ENCODE results near the gene FGD2. TPM values are rescaled to one million over a fixed set of nuclear protein-coding genes. Genes with fewer than 3 reads are reported as not detected.
"Not testable (repeated sequence)": the region's sequence is repeated elsewhere in the genome, so short reads cannot be mapped to it uniquely, and the experiment has no call there.

Gene FGD2
- total RNA-seq, 1 experiment from 2014 or later = not detected

GRCh38 chr6:37057678-37058077, 52.2 kb downstream of the FGD2 start:
- no peak for DNase-seq (ENCODE audit: low spot score)

GRCh38 chr6:37058084-37058586, 52.7 kb downstream of the FGD2 start:
- DNase-seq (ENCODE audit: low spot score) = peak; percentile 44

- not testable (repeated sequence) for DNase-seq (ENCODE audit: low spot score)
Measured at GRCh38 chr6:37058984-37059343, 53.5 kb downstream of the FGD2 start.

- peak; percentile 97 for DNase-seq (ENCODE audit: low spot score)
Measured at GRCh38 chr6:37059344-37060194, 54.1 kb downstream of the FGD2 start.

GRCh38 chr6:37060195-37060559, 54.7 kb downstream of the FGD2 start:
- DNase-seq (ENCODE audit: low spot score) = no peak

- no peak for DNase-seq (ENCODE audit: low spot score)
Measured at GRCh38 chr6:37061157-37061804, 55.8 kb downstream of the FGD2 start.

- no peak for DNase-seq (ENCODE audit: low spot score)
Measured at GRCh38 chr6:37062424-37062823, 57.0 kb downstream of the FGD2 start.

GRCh38 chr6:37068356-37069270, 63.2 kb downstream of the FGD2 start:
- DNase-seq (ENCODE audit: low spot score) = no peak

GRCh38 chr6:37069639-37070038, 64.2 kb downstream of the FGD2 start:
- no peak for DNase-seq (ENCODE audit: low spot score)

GRCh38 chr6:37072526-37072925, 67.1 kb downstream of the FGD2 start:
- DNase-seq (ENCODE audit: low spot score) = no peak

GRCh38 chr6:37074053-37074827, 68.8 kb downstream of the FGD2 start:
- DNase-seq (ENCODE audit: low spot score) = peak; percentile 65

- DNase-seq (ENCODE audit: low spot score) = no peak
Measured at GRCh38 chr6:37077191-37077904, 71.9 kb downstream of the FGD2 start.

- DNase-seq (ENCODE audit: low spot score) = peak; percentile 48
Measured at GRCh38 chr6:37077905-37078296, 72.4 kb downstream of the FGD2 start.

Other genes starting within 250 kb of the FGD2 start
- 0.24 TPM in 1 of 2 replicates, not detected in the other for gene CPNE5, start 166.2 kb upstream of the FGD2 start, total RNA-seq (2014; rRNA removed; shearing (Covaris generic))
- gene PPIL1, start 130.9 kb upstream of the FGD2 start, total RNA-seq (2014; rRNA removed; shearing (Covaris generic)) = 64.3 and 71.7 TPM in 2 replicates
- 36.8 TPM in 2 replicates for gene C6orf89, start 119.7 kb upstream of the FGD2 start, total RNA-seq (2014; rRNA removed; shearing (Covaris generic))
- gene PI16, start 50.9 kb upstream of the FGD2 start, total RNA-seq (2014; rRNA removed; shearing (Covaris generic)) = 0.74 TPM in 1 of 2 replicates, not detected in the other
- gene MTCH1, start 19.5 kb upstream of the FGD2 start, total RNA-seq (2014; rRNA removed; shearing (Covaris generic)) = 189 and 200 TPM in 2 replicates
- 10.6 and 20.7 TPM in 2 replicates for gene PIM1, start 164.5 kb downstream of the FGD2 start, total RNA-seq (2014; rRNA removed; shearing (Covaris generic))